Fibroblast of lung (primary cell): Measurements from ENCODE around the gene TOPBP1.

Experiments used
- CTCF ChIP-seq, 2 donors: IDR thresholded peaks in 1 of 2; conservative IDR thresholded peaks in 1 of 2; 1 replicate in 1 of 2; 2 replicates in 1 of 2; pipeline ENCODE4 v1.5.1; 2011 to 2012; ENCODE audit warnings: low read length in 2 of 2, control low read depth in 1 of 2, inconsistent platforms in 1 of 2, low read depth in 1 of 2, mild to moderate bottlenecking in 1 of 2
- EZH2 ChIP-seq: IDR thresholded peaks from 2 replicates; pipeline ENCODE4 v1.5.1; 2012; ENCODE audit warnings: low read length, control low read depth, mild to moderate bottlenecking; ENCODE audit errors: missing control alignments

GRCh38 chr3:133695560-133696171 is 33.9 kb upstream of the TOPBP1 start:
- TF ChIP-seq CTCF (conservative IDR thresholded peaks at IDR 0.05 in 1 of 2, IDR thresholded peaks at IDR 0.05 in 1 of 2; ENCODE audit: low read depth in 1 of 2, low read length in 2 of 2), result no peak
- no peak for TF ChIP-seq EZH2
